ENCODE results near the gene GORAB.

The GORAB gene

GRCh38 chr1:170592591-170593111, 60.7 kb downstream of the GORAB start:
- no peak for DNase-seq (ENCODE audit: low spot score)

- no peak for DNase-seq (ENCODE audit: low spot score)
Observed at GRCh38 chr1:170593173-170594011, 61.4 kb downstream of the GORAB start.

GRCh38 chr1:170594066-170594626, 62.2 kb downstream of the GORAB start:
- DNase-seq (ENCODE audit: low spot score): no peak

GRCh38 chr1:170596701-170597100, 64.7 kb downstream of the GORAB start:
- no peak for DNase-seq (ENCODE audit: low spot score)

GRCh38 chr1:170598618-170599017, 66.7 kb downstream of the GORAB start:
- DNase-seq (ENCODE audit: low spot score): no peak

GRCh38 chr1:170599033-170599432, 67.1 kb downstream of the GORAB start:
- DNase-seq (ENCODE audit: low spot score): no peak

- no peak for DNase-seq (ENCODE audit: low spot score)
Observed at GRCh38 chr1:170601866-170602265, 69.9 kb downstream of the GORAB start.

Data from SW480 (cell line).